GM21717 (cell line): ENCODE data around the gene GABBR2.

ENCODE experiments used
- ATAC-seq: cut with Tn5 transposase; IDR thresholded peaks from one replicate; pipeline ENCODE4 v1.9.1; 2021; ENCODE audit warnings: mild to moderate bottlenecking, moderate library complexity; ENCODE audit not compliant: unreplicated experiment

GABBR2 gene

DNA sequence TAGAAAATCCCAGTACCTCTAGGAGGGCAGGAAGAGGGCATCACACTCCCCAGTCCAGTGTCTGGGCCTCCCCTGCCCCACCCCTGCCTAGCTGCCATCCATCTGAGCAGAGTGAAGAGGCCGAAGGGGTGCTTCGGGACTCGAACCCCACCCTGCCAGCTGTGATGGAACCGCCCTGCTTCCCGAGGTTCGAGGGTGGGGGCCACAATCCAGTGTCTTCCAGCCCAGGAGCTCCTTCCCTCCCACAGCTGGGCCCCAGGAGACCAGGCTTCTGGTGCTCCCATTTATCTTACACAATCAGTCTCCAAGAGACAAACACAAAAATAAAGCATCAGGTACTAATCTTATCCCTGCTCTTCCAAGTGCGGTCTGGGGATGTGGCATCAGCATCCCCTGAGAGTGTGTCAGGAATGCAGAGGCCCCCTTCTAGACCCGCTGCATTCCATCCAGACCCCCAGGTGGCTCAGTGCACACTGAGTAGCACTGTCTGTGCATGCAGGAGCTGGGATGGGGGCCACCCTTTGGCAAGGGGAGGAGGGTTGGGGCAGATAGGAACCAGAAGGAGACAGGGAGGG lies 330.4 kb downstream of the GABBR2 start:
- ATAC-seq = no peak

DNA sequence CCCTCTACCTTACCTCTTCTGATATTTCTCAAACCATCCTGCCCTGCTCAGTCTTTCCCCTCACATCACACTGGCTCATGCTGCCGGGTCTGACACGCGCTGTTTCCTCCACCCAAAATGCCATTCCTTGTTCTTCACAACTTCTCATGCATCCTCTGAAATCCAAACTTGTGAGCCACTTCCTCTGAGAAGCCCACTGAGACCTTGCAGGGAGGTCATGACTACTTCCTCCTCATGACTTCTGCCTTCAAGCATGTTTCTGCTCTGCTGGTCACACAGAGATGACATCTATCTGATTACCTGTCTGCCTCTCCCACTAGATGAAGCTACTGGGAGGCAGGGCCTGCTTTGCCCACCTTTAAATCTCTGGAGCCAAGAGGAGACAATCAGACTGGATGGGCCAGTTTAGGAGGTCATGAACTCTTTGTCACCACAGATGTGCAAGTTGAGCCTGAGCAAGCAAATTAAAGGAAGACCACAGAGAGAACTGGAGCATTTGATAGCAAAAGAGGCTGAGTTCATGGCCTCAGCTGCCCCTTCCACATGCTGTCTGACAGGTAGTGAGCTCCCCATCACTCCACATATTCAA lies 333.5 kb downstream of the GABBR2 start:
- no peak for ATAC-seq

DNA sequence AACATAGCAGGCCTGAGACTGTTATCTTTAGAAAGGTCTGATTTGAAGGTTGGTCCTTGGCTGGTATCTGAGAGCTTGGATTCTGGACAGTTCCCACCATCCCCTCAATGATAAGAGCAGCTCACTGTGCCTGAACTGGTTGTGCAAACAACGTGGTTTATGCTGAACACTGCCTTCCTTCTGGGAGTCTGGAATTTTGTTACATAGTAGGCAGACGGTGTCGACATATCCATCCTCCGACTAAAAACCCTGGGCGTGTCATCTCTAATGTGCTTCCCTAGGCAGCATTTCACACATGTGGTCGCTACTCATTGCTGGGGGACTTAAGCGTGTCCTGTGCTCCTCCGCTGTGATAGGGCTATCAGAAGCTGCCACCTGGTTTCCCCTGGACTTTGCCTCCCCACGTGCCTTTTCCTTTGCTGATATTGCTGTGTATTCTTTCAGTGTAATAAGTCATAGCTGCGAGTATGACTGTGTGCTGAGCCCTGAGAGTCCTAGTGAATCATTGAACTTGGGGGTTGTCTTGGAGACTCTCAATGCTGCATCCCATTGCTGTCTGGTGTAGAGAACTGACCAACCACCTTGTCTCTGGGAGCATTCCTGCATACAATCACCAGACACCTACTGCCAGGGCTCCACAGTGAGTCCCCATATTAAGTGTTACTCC lies 334.2 kb downstream of the GABBR2 start:
- no peak for ATAC-seq

DNA sequence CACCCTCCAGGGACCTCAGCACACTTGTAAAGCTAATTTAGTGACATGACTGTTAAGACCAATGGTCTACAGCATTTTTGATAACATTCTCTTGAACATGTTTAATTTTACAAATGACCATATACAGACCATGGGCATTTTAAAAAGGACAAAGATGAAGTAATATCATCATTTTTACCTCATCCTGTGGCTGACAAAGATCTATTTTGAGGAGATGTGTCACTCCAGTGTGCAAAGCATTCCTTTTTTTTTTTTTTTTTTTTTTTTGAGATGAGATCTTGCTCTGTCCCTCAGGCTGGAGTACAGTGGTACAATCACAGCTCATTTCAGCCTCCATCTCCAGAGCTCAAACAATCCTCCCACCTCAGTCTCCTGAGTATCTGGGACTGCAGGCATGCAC lies 335.1 kb downstream of the GABBR2 start:
- ATAC-seq = no peak

DNA sequence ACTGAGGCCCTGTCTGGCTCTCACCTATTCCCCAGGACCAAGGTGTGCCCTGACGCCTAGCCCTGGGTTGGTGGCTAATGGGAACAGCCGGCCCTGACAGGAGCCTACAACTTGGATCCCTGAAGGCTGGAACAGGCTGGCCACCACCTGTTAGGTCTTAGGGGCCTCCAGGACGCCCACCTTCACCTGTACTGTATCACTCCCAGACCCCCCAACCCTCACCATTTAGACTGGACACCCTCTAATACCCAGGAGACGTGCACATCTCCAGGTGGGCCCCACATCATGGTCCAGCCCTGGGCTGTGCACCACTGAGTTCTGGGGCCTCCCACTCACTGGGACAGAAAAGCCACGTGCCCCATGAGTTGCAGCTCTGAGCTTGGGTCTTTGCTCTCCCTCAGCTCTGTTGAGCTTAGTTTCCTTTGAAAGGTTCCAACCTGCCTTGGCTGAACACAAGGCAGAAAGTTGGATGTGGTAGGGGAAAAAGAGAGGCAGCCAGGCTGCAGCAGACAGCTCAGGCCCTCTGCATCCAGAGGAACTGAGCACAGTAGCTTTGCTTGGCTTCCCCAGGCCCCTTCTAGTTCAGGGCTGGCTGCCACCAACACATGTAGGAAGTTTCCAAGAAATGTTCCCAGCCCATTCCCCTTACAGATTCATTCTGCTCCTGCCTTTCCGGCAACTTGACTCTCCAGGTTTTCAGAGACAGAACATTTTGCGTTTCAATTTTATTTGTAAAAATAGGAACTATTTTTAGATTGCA lies 336.5 kb downstream of the GABBR2 start:
- ATAC-seq = no peak

DNA sequence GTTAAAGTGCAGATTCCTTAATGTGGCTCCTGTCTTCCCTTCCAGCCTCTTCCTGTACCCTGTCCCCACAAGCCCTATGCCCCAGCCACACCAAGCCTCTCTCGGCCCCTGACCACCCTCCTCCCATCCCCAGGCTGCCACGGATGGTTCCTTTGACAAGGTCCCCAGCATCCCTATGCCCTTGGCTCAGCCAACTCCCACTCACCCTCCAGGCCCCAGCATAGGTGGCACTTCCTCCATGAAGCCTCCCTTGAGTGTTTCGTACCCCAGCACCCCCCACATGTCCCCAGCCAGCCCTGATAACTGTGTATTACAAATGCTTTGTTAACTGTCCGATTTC lies 337.8 kb downstream of the GABBR2 start:
- ATAC-seq = no peak

DNA sequence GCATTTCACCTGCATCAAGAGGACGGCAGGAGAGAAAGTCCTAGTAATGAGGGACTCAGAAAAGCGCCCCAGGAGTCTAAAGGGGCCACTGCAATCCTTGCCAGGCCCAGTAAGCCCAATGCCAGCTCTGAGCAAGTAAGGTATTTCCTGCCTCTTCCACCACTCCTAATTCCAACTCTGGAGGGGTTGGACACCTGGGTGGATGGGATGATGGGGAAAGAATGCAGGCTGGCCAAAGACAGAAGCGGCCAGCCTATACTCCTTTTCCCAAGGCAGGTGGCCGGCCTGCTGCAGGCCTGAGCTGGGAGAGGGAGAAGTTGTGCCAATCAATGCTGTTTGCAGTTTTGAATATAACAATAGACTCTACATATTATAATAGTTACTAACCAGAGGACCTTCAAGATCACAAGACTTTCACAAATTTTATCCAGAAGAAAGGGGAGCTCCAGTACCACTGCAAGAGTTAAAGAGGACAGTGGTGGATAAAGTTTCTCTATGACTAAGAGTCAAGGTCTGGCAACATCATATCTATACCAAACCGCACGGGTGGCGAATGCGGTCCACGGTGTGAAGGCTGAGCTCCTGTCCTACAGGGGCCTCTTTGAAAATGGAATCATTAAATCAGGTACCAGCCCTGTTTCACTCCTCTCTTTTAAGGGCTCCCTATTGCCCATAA lies 338.3 kb downstream of the GABBR2 start:
- ATAC-seq = no peak

DNA sequence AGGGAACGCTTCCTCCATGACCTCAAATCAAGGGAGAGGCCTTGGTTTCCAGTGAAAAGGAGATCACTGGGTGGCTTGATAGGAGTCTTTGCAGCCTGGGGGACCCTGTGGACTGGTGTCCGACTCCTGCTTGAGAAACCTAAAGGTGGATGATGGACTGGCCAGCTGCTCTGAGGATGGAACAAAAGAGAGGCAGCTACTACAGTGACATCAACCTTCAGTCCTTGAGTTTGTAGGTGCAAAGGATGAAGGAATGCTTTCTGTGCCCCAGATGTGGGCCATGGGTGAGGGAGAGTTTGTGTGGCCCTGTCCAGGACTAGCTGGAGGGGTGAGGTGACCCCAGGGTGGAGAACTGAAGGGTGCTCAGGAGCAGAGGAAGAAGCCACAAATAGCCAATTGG lies 338.8 kb downstream of the GABBR2 start:
- no peak for ATAC-seq

DNA sequence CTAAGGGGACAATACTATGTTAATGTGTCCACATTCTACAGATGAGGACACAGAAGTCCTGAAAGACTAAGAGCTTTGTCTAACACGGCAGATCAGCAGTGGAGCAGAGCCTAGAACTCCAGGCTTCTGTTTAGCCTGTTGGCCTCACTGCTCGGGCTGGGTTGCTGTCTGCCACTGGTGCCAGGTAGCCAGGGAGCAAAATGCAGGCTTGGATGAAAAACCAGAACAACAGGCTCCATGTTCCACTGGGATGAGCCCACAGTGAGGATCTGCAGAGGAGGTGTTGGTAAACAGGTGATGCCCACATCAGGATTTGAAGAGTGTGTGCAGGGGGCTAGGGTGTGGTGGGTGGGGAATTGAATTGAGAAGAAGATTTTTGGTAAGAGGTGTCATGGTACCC lies 339.3 kb downstream of the GABBR2 start:
- ATAC-seq = no peak

DNA sequence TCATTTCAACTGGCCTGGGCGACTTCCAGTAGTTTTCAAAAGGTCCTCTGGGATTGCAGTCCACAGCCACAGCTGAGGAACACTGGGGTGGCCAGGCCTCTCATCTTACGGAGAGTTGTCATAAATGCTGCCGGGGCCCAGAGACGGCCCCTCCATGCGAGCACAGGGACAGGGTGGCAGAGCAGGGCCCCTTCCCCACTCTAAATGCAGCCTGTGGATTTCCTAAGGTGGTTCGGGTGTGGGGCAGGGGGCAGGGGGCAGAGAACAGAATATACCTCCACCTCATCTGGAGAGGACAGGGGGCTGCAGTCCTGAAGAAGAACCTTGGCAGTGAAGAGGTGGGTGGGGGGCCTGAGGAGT lies 339.7 kb downstream of the GABBR2 start:
- no peak for ATAC-seq

DNA sequence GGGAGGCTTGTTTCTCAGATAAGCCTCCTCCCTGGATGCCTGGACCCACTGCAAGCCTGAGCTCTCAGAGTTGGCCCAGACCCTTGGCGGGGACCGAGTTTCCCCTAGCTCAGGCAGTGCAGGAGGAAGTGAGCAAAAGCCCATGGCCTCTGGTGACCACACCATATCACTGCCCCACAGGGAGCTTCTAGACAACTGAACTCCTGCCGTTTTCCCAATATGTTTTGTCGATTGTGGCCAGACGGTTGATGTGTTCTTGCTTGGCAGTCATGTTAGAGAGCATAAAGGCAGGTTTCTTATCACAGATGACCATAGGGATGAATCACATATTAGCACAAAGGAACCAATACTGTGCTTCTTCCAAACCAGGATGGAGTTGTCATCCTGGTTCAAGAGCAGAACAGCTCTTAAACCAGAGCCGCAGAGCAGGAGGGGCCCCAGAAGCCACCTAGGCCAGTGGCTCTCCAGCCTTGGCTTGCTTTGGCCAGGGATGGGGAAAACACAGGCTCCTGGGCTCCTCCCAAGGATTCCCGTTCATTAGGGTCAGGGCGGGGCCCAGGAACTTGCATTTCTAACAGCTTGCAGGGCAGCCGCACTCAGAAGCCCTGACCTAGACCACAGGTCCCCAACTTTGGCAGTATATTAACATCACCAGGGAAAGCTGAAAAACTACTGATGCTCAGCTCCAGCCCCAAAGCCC lies 340.2 kb downstream of the GABBR2 start:
- no peak for ATAC-seq

DNA sequence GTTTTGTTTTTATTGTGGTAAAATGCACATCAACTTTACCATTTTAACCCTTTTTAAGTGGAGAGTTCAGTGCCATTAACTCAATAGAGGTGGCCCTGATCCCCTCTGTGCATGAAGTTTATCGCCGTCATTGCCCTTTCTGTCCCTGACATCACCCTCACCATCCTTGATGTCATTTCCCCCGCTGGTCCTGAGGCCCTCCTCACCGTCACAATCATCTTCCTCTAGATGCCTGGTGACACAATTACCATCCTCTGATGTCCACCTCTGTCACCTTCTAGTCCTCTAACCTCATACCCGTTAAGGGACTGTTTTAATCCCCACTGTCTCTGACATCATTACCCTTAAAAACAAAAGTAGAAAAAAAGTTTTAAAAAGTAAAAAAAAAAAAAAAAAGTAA lies 340.8 kb downstream of the GABBR2 start:
- no peak for ATAC-seq

DNA sequence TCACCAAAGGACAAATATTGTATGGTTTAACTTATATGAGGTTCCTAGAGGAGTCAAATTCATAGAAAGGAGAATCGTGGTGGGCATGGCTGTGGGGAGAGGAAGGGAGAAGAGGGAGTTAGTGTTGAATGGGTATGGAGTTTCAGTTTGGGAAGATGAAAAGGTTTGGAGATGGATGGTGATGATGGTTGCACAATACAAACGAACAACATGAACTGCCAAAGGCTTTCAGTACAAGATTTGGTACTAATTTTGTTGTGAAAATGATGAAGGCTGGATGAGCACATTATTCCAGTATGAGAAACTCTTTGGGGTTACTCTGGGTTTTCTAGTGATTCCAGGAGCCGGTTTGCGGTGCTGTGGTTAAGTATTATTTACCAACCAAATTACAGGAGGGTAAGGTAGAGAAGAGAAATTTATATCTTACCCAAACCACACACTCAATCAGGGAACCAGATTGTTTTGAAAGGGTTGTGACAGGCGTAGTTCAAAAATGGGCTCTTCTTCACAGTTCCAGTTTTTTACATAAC lies 341.3 kb downstream of the GABBR2 start:
- ATAC-seq = no peak

DNA sequence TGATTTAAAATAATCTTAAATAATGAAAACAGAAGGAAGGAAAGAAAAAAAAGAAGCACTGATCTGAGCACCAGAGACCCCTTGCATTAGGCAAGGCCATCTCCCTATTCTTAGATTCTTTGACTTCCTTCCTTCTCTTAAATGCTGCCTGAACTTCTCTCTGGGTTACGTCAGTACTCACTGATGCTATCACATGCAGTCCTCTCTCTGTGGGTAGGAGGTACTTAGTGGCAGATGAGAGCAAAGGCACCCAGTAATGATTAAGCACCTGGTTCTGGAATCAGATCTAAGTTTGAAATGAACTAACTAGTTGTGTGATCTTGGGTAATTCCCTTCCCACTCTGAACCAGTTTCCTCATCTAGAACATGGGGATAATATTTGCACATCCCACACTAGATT lies 343.0 kb downstream of the GABBR2 start:
- ATAC-seq = no peak

DNA sequence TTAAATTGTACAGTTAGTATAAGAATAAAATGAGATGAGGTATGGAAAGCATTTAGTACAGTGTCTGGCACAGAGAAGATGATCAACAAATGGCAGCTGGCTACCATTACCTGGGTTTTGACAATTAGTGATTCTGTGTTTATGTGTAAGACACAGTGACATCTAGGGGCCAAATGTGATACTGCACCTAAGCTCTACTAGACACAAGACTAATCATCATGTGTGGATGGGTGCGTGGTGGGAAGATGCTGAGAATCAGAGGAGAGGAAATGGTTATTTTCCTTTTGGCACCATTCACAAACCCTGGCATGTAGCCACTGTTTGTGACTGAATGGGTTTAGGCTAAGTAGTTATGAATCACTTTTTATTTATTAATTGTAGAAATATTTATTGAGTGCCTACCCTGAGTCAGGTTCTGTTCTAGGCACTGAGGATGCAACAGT lies 343.5 kb downstream of the GABBR2 start:
- ATAC-seq = no peak

DNA sequence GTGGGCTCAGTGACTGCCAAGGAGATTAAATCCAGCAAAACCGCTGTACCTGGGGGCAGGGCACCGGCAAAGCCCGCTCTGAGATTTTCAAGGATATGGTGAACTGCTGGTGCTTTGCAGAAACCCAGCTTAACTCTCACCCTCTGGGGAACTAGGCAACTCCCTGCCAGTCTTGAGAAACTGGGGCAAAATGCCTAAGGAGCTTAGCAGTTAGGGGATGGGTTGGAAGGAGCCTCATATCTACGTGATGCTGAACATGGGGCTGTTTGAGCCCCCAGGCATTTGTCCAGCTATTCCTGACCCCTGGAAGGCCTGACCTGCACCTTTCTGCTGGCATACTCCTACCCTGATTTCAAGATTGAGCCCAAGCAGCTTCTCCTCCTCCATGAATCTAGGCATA lies 344.6 kb downstream of the GABBR2 start:
- no peak for ATAC-seq

DNA sequence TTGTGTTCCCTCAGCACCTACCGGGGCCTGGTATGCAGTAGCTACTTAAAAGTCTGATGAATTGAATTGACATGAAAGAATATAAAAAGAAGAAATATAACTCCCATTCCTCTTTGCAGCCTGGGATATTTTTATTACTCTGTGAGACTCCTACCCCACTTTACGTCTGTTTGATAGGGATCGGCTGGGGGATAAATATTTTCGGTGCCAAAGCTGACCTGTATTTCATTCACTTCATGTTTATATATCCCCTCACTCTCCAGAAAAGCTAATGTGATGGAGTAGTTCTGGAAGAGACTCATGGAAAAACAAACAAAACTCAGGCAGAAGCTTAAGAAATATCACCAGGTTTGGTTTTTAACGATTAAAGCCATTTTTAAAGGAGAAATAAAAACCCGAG lies 345.1 kb downstream of the GABBR2 start:
- no peak for ATAC-seq

DNA sequence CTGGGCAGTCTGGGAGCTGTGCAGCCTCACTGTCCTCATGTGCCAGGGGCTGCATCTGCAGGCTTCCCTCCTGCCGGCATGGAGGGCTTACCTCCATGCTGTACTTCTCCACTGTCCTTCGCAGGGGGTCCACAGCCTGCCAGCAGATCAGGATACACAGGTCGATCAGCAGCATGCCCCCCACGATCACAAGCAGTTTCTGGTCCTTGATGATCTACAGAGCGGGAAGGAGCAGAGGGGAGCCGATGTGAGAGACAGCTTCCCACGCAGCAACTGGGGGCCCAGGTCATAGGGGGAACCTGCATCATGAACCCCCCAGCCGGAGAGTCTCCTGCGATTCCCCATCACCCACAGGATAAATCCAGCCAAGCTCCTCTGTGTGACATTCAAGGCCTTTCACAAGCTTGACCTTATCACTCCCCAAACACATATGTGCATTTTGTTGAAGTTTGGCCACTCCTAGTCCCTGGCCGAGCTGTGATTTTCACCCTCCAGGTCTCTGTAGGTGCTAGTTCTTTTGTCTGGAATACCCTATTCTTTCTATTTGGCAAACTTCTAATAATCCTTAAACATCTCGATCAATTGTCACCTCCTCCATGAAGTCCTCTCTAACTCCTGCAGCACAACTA lies 346.0 kb downstream of the GABBR2 start:
- no peak for ATAC-seq

DNA sequence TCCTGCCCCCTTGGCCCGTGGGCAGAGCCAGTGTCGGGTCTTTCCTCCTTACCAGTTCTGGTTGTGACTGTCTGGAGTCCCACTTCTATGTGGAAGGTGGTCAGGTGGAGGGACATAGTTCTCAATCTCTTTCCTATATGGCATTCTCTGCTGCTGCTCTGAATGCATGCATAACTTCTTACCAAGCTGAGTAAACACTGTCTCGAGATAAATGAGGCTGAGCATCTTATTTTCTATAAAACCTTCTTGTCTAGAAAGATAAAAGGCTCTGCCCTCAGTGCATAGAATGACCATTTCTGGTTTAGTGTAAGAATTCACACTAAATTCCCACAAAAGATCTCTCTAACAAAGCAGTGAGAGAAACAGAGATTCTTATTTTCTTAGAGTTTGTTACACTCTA lies 347.1 kb downstream of the GABBR2 start:
- no peak for ATAC-seq

DNA sequence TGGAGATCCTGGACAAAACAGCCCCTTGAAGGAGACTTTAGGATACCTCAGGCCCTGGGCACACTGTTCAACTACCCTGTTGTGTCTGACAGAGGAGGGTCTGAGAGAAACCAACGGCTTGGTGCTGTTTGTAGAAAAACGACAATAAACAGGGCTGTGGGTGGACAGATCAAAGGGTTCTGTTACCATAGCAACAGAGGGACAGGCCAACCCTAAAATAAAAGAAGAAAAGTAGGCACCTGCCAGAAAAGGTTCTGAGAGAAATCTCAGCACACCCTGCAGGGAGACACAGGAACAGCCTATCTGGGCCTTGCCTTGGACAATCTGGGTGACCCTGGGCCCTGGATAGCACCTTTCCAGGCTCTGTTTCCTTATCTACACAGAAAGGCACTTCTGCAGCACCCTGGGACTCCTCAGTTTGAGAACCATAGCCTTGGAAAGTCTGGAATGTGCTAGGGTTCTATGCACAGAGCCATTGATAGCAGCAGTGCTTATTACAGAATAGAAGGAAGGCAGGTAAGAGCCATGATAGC lies 348.5 kb downstream of the GABBR2 start:
- no peak for ATAC-seq
